GM21367 (cell line): Measurements from ENCODE around the gene CORT.
"Not testable (repeated sequence)": the region's sequence is repeated elsewhere in the genome, so short reads cannot be mapped to it uniquely, and the experiment has no call there.

Experiments
- ATAC-seq: cut with Tn5 transposase; IDR thresholded peaks from one replicate; pipeline ENCODE4 v1.9.1; 2021; ENCODE audit not compliant: unreplicated experiment

The CORT gene

GRCh38 chr1:10449751-10450150 is at the start of gene CORT:
Gene CORT (plus strand): TSS chr1:10450031. CDS start chr1:10450224, 193 bp downstream.
- no peak for ATAC-seq

GRCh38 chr1:10401281-10401680 is 48.5 kb upstream of the CORT start:
- ATAC-seq, result no peak

GRCh38 chr1:10402729-10403274 is 47.0 kb upstream of the CORT start:
- ATAC-seq, result no peak

GRCh38 chr1:10407201-10407600 is 42.6 kb upstream of the CORT start:
- no peak for ATAC-seq

- no peak for ATAC-seq
Observed at GRCh38 chr1:10415211-10415930, 34.5 kb upstream of the CORT start.

- ATAC-seq, result not testable (repeated sequence)
Observed at GRCh38 chr1:10415967-10416366, 33.9 kb upstream of the CORT start.

GRCh38 chr1:10418741-10419140 is 31.1 kb upstream of the CORT start:
- not testable (repeated sequence) for ATAC-seq

- no peak for ATAC-seq
Observed at GRCh38 chr1:10419351-10419750, 30.5 kb upstream of the CORT start.

GRCh38 chr1:10421637-10422036 is 28.2 kb upstream of the CORT start:
- no peak for ATAC-seq

GRCh38 chr1:10424034-10424433 is 25.8 kb upstream of the CORT start:
- ATAC-seq, result no peak

- no peak for ATAC-seq
Observed at GRCh38 chr1:10424651-10425050, 25.2 kb upstream of the CORT start.

- not testable (repeated sequence) for ATAC-seq
Observed at GRCh38 chr1:10425826-10426534, 23.9 kb upstream of the CORT start.

- not testable (repeated sequence) for ATAC-seq
Observed at GRCh38 chr1:10426535-10426848, 23.3 kb upstream of the CORT start.

- ATAC-seq, result no peak
Observed at GRCh38 chr1:10428984-10429383, 20.8 kb upstream of the CORT start.

- ATAC-seq, result peak; percentile 14
Observed at GRCh38 chr1:10429868-10430215, 20.0 kb upstream of the CORT start.

- ATAC-seq, result peak; percentile 67
Observed at GRCh38 chr1:10430216-10431069, 19.4 kb upstream of the CORT start, which contains the start of gene CENPS. Gene CENPS (plus strand): TSS chr1:10430433. CDS start chr1:10430518, 85 bp downstream.

- ATAC-seq, result no peak
Observed at GRCh38 chr1:10431070-10431730, 18.6 kb upstream of the CORT start.

- no peak for ATAC-seq
Observed at GRCh38 chr1:10432910-10433700, 16.7 kb upstream of the CORT start.

GRCh38 chr1:10433790-10434189 is 16.0 kb upstream of the CORT start:
- ATAC-seq, result no peak

GRCh38 chr1:10434590-10434989 is 15.2 kb upstream of the CORT start:
- no peak for ATAC-seq
